ENCODE data around the gene TSHB.

Gene TSHB

GRCh38 chr1:115064461-115064860 lies 34.8 kb downstream of the TSHB start (continued):
- TF ChIP-seq ZNF549 (tag by site-specific recombination; IDR thresholded peaks at IDR 0.05) (no peak), ZNF560 (tag by site-specific recombination; IDR thresholded peaks at IDR 0.05; ENCODE audit: borderline replicate concordance) (no peak), ZNF610 (tag by site-specific recombination; IDR thresholded peaks at IDR 0.05; ENCODE audit: borderline replicate concordance) (no peak), MYNN (tag by site-specific recombination; IDR thresholded peaks at IDR 0.05; ENCODE audit: borderline replicate concordance) (no peak), ZBTB1 (tag by site-specific recombination; IDR thresholded peaks at IDR 0.05) (no peak), ZFP37 (tag by site-specific recombination; IDR thresholded peaks at IDR 0.05) (no peak)

DNA sequence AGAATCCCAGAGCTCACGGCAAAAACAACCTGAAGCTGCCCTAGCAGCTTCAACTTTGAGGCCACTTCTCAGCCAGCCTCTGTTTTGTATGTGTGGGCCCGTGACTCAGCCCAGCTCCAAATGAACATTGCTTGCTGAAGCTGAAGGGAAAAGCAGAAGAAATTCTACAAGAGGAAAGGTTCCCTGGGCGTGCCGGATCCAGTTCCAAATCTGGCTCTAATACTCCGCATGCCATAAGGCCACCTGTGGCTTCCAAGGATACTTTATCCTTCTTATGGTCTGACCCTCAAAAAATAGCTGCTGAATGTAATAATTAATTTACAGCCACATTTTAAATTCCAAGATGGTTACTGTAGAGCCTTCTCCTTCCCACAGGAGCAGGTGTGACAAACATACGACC lies 35.4 kb downstream of the TSHB start:
- Histone ChIP-seq H3K27ac (ENCODE audit: extremely low read depth, low read depth, low read length) (no peak overlapping the region), H3K4me3 (ENCODE audit: low read depth, low read length) (no peak overlapping the region), H3K4me1 (ENCODE audit: control insufficient read depth, insufficient read depth, low read length) (no peaks in the 10 kb centered on the region), H3K9me3 (ENCODE audit: control insufficient read depth, insufficient read depth, low read depth, low read length) (no peaks in the 10 kb centered on the region), H3K36me3 (ENCODE audit: control insufficient read depth in 2 of 2, insufficient read depth in 1 of 2, low read length in 2 of 2) (no peaks in the 10 kb centered on the region)
- CTCF ChIA-PET, result interaction anchor here (1.7 kb wide), 1 partner anchor 13 kb away, joined by 10 read pairs; no protein-coding TSS in a partner anchor
- TF ChIP-seq ZNF211 (tag by site-specific recombination; IDR thresholded peaks at IDR 0.05; ENCODE audit: low read depth) (no peak), SP3 (tag by site-specific recombination; IDR thresholded peaks at IDR 0.05) (no peak), ZNF202 (tag by site-specific recombination; IDR thresholded peaks at IDR 0.05; ENCODE audit: borderline replicate concordance) (no peak), ZNF280D (tag by site-specific recombination; IDR thresholded peaks at IDR 0.05) (no peak)
- POLR2A ChIA-PET, result no interaction called here

- ChIA-PET POLR2A (no interaction called here), CTCF (interaction anchor here (0.9 kb wide), 1 partner anchor 14 kb away, joined by 7 read pairs; no protein-coding TSS in a partner anchor)
- Histone ChIP-seq H3K4me3 (ENCODE audit: low read depth, low read length) (no peak overlapping the region), H3K27ac (ENCODE audit: extremely low read depth, low read depth, low read length) (no peak overlapping the region), H3K4me1 (ENCODE audit: control insufficient read depth, insufficient read depth, low read length) (no peaks in the 10 kb centered on the region), H3K9me3 (ENCODE audit: control insufficient read depth, insufficient read depth, low read depth, low read length) (no peaks in the 10 kb centered on the region), H3K36me3 (ENCODE audit: control insufficient read depth in 2 of 2, insufficient read depth in 1 of 2, low read length in 2 of 2) (no peaks in the 10 kb centered on the region)
- TF ChIP-seq ZBTB8A (tag by site-specific recombination; IDR thresholded peaks at IDR 0.05) (no peak), ZNF394 (tag by site-specific recombination; IDR thresholded peaks at IDR 0.05; ENCODE audit: borderline replicate concordance) (no peak), ZNF596 (tag by site-specific recombination; IDR thresholded peaks at IDR 0.05) (no peak), ZNF664 (tag by site-specific recombination; IDR thresholded peaks at IDR 0.05) (no peak), ZIC2 (tag by site-specific recombination; IDR thresholded peaks at IDR 0.05) (no peak)
- TF ChIP-seq, protein P1, sequence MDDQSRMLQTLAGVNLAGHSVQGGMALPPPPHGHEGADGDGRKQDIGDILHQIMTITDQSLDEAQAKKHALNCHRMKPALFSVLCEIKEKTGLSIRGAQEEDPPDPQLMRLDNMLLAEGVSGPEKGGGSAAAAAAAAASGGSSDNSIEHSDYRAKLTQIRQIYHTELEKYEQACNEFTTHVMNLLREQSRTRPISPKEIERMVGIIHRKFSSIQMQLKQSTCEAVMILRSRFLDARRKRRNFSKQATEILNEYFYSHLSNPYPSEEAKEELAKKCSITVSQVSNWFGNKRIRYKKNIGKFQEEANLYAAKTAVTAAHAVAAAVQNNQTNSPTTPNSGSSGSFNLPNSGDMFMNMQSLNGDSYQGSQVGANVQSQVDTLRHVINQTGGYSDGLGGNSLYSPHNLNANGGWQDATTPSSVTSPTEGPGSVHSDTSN (CRISPR knock-in tag; IDR thresholded peaks at IDR 0.05), result no peak
Observed at GRCh38 chr1:115067161-115067859, 37.7 kb downstream of the TSHB start.

All from HEK293 (cell line).